HL-60/S4 (cell line): Measurements from ENCODE around the gene AXIN1.
"Not testable (repeated sequence)": the region's sequence is repeated elsewhere in the genome, so short reads cannot be mapped to it uniquely, and the experiment has no call there.

Experiments used
- in situ Hi-C: fragments of 300-500 bp; cut with MboI; formaldehyde crosslinking; loops from 2 replicates; pipeline ENCODE4 v1.14.3; 2022; ENCODE audit warnings: low sequenced_read_pairs

The AXIN1 gene

DNA sequence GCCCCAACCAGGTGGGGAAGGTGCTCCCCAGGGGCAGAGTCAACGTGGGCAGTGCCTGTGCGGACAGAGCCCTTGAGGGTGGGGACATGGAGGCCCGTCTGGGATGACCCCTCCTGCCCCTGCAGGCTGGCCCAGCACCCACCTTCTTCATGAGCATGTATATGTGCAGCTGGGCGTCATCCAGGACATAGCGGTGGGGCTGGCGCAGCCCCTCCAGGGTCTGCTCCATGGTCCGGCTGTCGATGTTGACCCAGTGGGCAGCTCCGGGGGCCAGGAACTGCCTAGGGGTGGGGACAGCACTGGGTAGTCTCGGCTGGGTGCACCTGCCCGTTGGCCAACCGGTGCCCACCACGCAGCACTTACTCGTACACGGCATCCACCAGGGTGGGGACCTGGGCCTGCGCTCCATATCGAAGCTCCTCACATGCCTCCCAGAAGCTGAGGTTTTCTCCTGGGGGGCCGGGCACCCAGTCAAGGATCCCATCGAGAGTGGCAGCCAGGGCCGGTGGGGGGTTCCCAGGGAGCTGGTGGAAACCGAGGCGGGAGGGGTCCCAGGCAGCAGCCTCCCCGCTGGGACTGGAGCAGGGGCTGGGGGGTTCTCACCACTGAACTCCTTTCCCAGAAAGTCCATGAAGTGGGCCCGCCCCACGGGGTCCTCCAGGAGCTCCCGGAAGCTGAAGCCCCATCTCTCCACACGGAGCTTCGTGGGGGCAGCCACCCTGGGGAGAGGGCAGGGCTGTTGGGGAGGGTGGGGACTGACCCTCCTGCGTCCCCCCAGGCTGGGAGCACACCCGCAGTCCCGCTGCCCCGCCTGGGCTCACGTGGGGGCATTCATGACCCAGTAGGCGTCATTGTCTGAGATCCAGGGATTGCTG, 81.9 kb downstream of the AXIN1 start:
- in situ Hi-C loops = no loop called here

DNA sequence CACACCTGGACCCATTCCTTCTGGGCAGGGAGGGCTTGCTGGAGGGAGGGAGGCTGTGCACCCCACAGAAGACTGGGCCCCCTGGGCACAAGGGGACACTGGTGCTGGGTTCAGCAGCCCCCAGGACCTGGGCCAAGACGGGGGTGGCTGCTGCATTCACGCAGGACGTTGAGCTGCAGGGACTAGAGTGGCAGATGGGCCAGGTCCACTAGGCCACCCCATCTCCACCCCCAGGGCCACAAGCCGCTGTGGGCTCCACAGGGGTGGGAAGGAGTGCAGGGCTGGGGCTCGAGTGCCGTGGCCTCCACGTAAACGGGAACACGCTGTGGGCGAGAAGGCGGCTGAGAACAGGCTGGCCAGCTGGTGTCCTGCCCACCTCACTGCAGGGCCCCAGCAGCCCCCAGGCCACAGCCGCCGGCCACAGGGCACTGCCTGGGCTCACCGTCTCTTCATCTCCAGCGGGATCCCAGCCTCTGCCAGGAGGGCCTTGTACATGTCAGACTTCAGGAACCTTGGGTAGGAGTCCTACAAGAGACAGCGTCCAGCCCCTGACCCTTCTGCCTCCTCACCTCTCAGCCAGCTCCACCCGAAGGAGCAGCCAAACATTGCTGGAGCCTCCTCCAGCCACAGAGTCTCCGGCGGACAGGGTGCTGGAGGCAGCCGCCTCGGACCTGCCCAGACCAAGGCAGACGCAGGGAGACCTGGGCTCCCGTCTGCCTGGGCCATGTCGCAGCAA, 83.3 kb downstream of the AXIN1 start:
- in situ Hi-C loops = no loop called here

DNA sequence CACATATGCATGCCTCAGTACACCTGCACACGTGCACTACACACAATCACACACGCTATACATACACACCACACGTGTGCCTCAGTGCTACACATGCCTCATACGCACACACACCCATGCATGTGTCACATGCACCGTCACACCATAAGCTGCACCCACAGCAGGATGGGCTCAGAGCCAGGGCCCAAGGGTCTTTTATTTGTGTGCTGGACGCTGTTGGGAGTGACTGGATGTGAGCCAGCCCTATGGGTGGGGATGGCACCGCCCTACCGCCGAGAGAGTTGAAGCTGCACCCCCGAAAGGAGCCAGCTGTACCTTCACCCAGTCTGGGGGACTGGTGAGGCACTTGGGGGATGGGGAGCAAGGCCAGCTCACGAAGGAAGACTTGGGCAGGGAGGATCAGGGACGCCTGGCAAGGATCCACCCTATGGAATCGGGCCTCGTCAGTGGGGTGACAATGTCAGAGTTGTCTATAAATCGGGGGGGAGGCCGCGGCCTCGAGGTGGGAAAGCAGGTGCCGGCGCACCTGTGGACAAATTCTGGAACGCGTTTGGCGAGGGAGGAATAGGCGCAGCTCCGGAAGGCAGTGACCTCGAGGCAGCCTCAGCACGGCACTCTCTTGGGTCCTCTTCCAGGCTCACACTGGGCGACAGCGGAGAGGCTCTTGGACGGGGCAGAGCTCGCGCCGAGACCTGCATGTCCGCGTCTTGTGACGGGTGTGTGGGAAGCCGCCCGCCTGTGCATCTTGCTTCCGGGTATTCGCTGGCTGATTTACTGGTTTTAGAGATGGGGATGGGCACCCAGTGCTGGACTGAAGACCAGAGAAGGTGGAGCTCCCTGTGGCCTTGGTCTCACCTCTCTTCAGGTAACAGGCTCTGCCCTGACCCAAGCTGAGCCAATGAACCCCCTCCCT, 84.1 kb downstream of the AXIN1 start:
- in situ Hi-C loops = no loop called here

DNA sequence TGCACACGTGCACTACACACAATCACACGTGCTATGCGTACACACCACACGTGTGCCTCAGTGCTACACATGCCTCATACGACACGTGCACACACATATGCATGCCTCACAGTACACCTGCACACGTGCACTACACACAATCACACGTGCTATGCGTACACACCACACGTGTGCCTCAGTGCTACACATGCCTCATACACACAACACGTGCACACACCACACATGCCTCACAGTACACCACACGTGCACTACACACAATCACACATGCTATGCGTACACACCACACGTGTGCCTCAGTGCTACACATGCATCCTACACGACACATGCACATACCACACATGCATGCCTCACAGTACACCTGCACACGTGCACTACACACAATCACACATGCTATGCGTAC, 85.0 kb downstream of the AXIN1 start:
- in situ Hi-C loops = not testable (repeated sequence)

DNA sequence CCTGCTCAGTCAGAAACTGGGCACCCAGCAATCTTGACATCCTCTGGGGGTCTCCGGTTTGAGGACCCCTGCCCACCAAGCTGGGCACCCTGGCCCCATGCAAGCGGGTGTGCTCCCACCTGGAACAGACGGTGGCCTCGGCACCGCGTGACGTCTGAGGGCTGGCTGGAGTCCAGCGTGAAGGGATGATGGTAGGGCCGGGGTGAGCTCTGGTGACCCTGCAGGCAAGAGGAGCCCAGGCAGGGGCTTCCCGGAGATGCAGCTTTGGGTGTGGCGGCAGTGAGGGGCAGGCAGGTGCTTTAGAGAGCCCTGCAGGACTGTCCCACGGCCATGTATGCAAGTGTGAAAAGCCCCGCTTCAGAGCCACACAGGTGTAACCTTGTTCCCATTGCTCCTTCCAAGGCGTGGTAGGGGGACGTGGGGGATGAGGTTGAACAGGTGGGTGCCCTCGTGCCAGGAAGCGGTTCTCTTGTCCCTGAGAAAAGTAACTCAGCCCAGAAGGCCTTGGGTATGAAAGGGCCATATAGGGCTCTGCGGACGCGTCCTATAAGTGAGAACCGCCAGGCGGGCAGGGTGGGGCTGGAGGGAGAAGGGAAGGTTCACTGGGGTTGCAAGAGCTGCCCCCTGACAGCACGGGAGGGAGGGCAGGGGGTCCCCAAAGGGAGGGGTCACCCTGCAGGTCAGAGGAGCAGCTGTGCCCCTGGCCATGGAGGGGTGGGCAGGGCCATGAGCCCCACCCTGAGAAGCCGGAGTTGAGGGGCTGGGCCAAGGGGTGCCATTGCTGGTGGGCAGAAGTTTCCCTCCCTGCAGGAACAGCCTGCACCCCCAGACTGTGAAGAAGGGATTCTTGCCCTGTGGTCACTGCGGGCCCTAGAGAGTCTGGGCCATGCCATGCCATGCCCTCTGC, 86.0 kb downstream of the AXIN1 start:
- in situ Hi-C loops = no loop called here

DNA sequence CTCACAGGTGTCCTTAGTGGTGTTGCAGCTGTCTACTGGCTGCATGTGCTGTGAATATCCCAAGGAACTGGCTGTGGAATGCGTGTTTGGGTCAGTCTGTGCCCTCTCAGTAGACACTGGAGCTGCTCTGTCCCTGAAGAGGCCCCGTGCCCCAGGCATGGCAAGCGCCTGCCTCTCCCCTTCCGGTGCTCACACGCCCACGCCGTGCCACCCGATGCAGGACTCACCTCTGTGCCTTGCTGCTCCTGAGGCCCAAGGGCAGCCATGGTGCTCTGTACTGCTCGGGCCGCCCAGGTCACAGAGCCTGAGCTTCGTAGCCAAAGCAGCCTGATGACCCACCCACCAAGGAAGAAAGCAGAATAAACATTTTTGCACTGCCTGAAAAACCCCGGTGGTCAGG, 86.8 kb downstream of the AXIN1 start:
- in situ Hi-C loops = no loop called here

DNA sequence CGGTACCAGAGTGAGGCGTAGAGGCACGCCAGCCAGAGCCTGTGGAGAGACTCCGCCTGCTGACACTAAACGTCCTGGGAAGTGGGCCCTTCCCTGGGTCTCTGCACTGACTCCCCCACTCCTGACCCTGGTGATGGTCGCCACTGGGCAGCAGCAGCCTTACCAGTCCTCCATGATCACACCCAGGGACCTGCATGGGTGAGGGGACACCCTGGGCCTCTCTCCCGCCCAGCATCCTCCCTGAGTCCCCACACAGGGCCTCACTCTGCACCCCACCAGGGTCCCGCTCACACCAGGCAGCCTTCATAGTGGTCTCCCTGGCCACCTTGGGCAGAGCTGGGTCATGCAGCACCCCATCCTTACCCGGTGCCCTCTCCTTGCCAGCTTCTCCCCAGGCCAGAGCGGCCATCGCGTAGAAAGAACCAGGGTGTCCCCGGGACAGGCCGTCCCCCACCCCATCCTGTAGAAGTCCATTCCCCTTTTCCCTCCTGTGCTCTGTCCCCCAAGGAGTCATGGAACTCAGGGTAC, 87.5 kb downstream of the AXIN1 start:
- in situ Hi-C loops = no loop called here

DNA sequence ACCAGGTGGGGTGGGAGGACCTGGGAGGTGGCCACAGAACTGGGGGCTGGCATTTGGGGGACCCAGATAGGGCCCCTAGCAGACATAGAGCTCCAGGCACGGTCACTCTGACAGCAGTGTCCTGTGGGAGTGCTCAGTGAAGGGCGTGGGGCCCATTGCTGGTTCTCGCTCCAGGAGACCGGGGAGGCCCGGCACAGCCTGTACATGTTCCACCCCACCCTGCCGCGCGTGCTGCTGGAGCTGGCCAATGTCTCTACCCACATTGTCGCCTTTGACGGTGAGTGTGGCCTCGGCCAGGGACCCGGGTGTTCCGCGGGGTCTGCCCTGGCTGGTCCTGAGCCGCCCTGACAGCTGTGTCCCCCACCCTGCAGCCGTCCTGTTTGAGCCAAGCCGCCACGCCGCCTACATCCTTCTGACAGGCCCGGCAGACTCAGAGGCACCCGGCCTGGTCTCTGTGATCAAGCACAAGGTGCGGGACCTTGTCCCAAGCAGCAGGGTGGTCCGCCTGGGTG, 88.0 kb downstream of the AXIN1 start:
- in situ Hi-C loops = no loop called here

DNA sequence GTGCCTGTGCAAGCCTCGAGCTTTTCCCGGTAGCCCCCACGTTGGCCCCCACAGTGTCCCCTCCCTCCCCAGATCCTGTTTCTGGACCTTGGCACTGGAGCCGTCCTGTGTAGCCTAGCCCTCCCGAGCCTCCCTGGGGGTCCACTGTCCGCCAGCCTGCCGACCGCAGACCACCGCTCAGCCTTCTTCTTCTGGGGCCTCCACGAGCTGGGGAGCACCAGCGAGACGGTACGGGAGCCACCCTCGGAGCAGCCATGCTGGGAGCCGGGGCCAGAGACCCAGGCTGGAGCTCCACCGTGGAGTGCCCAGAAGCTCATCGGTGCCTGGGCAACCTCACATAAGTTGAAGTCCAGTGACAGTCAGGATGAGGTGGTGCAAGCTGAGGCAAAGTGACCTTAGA, 88.6 kb downstream of the AXIN1 start:
- in situ Hi-C loops = no loop called here

DNA sequence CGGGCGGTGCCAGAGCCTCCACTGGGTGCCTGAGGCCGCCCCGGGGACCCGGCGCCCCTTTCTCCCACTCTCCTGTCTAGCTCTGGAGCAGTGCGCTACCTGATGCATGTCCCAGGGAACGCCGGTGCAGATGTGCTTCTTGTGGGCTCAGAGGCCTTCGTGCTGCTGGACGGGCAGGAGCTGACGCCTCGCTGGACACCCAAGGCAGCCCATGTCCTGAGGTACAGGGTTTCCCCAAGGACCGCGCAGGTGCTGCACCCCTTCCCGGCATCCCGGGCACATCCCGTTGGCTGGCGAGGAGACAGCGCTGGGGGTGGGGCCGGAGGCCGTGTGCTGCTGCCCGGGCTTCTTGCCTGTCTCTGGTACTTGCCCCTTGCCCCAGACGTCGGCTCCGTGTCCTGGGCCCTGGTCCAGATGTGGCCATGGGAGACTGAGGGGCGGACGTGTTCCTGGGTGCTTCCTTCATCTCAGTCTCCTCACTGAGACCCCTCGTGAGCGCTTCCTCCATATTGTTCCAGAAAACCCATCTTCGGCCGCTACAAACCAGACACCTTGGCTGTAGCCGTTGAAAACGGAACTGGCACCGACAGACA, 89.2 kb downstream of the AXIN1 start:
- in situ Hi-C loops = no loop called here

DNA sequence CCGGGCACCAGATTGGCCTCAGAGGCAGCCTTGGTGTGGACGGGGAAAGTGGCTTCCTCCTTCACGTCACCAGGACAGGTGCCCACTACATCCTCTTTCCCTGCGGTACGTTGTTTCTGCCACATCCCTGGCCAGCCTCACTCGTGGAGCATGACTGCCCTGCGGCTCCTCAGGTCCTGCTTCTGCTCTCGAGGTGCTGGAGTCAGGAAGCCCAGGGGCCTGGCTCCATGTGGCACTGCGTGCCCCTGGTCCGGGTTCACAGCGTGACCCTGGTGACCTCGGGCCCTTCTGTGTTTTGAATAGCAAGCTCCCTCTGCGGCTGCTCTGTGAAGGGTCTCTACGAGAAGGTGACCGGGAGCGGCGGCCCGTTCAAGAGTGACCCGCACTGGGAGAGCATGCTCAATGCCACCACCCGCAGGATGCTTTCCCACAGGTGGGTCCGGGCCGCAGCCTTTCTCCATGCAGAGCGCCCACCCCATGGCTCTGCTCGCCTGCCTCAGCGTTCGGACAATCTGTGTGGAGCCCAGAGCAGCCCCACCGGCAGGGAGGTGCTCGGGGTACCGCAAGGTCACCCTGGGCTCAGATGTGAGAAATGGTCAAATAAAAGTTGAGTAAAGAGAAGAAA, 90.3 kb downstream of the AXIN1 start:
- in situ Hi-C loops = no loop called here

DNA sequence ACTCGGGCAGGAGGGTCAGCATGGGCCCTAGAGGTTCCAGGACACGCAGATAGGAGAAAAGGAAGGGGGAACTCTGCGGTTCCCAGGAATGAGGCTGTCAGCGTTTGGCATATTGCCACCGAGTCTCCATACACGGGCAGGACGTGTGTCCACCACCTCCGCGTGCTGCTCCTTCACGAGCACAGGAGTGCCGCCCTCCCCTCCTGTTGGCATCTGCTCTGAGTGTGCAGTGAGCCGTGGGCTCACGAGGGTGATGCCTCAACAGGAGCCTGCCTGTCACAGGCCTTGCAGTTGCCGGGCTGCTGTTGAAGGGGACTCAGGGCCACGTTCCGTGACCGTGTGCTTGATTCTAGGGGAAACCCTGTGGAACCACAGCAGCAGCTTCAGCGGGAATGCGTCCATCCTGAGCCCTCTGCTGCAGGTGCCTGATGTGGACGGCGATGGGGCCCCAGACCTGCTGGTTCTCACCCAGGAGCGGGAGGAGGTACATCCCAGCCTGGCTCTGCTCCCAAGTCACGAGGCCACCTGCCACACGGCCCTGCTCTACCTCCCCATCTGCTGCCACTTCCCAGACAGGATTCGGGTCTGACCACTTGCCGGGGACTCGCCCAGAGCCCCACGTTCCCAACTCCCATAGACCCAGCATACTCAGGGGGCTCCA, 91.4 kb downstream of the AXIN1 start:
- in situ Hi-C loops = no loop called here

DNA sequence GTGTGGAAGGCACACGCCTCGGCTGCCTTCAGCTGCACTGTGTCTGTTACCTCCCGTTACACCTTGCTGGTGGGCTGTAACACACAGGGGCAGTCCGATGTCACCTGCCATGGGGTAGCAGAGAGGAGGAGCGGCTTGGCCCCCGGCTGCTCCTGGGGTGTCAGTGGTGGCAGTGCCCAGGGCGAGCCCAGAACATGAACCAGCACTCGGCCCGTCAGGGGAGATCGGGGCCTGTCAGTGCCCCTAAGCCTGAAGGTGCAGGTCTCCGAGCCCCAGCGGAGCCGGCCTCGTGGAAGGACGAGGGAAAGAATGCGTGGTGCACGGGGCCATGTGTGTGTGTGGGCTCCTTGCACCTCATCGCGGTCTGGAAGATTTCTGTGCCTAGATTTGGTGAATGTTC, 92.2 kb downstream of the AXIN1 start:
- in situ Hi-C loops = no loop called here

DNA sequence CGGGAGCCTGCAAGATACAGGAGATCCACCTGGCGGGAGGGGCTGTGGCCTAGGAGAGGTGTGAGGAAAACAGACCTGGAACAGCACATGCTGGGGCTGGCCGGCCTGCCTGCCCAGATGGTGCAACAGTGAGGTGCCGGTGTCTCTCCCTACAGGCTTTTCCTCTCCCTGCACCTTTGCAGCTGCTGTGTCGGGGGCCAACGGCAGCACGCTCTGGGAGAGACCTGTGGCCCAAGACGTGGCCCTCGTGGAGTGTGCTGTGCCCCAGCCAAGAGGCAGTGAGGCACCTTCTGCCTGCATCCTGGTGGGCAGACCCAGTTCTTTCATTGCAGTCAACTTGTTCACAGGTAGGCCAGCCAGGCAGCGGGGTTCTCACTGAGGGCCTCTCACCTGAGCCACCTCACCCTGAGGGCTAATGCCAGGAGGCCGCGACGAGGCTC, 92.7 kb downstream of the AXIN1 start:
- in situ Hi-C loops = no loop called here

DNA sequence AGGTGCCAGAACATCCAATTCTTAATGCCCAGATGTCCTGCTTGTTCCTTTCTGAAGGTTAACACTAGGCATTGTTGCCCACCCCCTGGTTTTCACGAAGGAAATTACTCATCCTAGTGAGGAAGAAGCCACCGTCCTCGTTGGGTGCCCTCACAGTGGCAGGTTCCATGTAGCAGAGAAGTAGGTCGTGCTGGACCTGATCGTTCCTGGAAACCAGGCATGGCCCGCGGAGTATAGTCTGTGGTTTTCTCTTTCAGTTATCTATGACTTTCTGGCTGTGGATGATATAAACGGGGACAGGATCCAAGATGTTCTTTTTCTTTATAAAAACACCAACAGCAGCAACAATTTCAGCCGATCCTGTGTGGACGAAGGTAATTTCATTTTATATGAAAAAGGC, 93.3 kb downstream of the AXIN1 start:
- in situ Hi-C loops = no loop called here

DNA sequence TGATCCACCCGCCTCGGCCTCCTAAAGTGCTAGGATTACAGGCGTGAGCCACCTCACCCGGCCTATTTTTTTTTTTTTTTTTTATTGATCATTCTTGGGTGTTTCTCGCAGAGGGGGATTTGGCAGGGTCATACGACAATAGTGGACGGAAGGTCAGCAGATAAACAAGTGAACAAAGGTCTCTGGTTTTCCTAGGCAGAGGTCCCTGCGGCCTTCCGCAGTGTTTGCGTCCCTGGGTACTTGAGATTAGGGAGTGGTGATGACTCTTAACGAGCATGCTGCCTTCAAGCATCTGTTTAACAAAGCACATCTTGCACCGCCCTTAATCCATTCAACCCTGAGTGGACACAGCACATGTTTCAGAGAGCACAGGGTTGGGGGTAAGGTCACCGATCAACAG, 94.4 kb downstream of the AXIN1 start:
- in situ Hi-C loops = not testable (repeated sequence)

DNA sequence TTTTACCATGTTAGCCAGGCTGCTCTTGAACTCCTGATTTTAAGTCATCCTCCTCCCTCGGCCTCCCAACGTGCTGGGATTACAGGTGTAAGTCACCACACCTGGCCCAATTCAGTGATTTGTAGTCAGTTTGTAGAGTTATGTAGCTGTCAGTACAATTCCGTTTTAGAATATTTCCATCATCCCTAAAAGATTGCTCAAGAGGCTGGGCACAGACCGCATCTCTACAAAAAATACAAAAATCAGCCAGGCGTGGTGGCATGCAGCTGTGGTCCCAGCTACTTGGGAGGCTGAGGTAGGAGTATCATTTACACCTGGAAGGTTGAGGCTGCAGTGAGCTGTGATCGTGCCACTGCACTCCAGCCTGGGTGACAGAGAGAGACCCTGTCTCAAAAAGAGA, 97.3 kb downstream of the AXIN1 start:
- in situ Hi-C loops = no loop called here

DNA sequence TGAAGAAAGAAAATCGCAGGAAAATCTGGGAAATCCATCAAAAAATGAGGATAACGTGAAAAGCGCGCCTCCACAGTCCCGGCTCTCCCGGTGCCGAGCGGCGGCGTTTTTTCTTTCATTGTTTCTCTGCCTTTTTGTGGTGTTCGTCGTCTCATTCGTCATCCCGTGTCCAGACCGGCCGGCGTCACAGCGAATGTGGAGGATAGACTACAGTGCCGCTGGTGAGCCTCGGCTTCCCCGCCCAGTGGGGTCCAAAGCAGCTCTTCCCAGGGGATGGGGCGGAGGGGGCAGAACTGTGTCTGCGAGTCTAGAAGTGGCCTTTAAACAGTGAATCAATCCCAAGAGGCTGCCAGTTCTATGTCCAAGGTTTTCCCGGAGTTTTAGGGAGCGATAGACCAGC, 98.1 kb downstream of the AXIN1 start:
- in situ Hi-C loops = no loop called here
